ENCODE results near the gene GRB10.

Gene GRB10

GRCh38 chr7:50682079-50682478 is 100.6 kb downstream of the GRB10 start:
- no peak for ATAC-seq (replicated peaks; ENCODE audit: extremely low read depth, poor library complexity, severe bottlenecking)
- Mint-ChIP-seq H3K36me3 (ENCODE audit: insufficient read depth) (no peaks in the 10 kb centered on the region), H3K4me3 (no peak overlapping the region), H3K9me3 (no peaks in the 10 kb centered on the region), H3K27me3 (peaks cover 45% of the 10 kb centered on the region), H3K27ac (ENCODE audit: low read depth) (no peak overlapping the region), H3K4me1 (peaks cover 6% of the 10 kb centered on the region)
- no peak for DNase-seq (ENCODE audit: low spot score in 2 of 2)

DNA sequence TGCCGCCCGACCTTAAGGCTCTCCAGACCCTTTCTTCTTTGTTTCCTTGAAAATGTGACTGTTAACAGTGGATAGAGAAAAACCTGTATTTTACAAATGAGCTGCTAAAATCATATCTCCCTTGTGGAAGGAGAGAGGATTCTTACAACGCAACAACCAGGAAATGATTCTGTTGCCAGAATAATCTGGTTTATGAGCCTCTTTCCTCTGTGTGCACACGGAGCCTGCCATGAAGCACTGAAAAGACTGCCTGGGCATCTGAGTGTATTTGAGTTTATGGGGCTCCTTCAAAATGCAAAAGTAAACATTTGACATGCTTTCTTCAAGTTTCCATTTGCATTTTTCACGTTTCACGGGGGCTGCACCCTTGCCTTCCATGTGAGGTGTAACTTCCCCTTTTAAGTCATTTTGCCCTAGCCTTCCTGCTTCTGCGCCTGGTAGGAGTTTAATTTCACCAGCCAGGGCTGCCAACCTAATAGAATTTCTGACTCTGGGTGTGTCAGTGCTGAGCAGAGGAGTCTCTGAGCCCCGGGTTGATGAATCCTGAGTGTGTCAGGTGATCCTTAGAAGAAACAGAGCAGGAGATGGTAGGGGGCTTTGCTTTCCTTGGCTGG is 101.2 kb downstream of the GRB10 start:
- no peaks in the 10 kb centered on the region for H3K36me3 Mint-ChIP-seq (ENCODE audit: insufficient read depth)
- no peaks in the 10 kb centered on the region for H3K9me3 Mint-ChIP-seq
- H3K4me1 Mint-ChIP-seq: peaks cover 6% of the 10 kb centered on the region
- no peak for DNase-seq (ENCODE audit: low spot score in 2 of 2)
- no peak overlapping the region for H3K4me3 Mint-ChIP-seq
- no peak overlapping the region for H3K27ac Mint-ChIP-seq (ENCODE audit: low read depth)
- ATAC-seq (replicated peaks; ENCODE audit: extremely low read depth, poor library complexity, severe bottlenecking): no peak
- H3K27me3 Mint-ChIP-seq: peaks cover 44% of the 10 kb centered on the region

GRCh38 chr7:50679218-50680007 is 103.3 kb downstream of the GRB10 start:
- Mint-ChIP-seq H3K9me3 (no peaks in the 10 kb centered on the region), H3K27me3 (peaks cover 26% of the 10 kb centered on the region), H3K36me3 (ENCODE audit: insufficient read depth) (no peaks in the 10 kb centered on the region), H3K4me3 (no peak overlapping the region), H3K4me1 (peaks cover 6% of the 10 kb centered on the region), H3K27ac (ENCODE audit: low read depth) (no peak overlapping the region)
- no peak for DNase-seq (ENCODE audit: low spot score in 2 of 2)
- peak; percentile 68 for ATAC-seq (replicated peaks; ENCODE audit: extremely low read depth, poor library complexity, severe bottlenecking)

DNA sequence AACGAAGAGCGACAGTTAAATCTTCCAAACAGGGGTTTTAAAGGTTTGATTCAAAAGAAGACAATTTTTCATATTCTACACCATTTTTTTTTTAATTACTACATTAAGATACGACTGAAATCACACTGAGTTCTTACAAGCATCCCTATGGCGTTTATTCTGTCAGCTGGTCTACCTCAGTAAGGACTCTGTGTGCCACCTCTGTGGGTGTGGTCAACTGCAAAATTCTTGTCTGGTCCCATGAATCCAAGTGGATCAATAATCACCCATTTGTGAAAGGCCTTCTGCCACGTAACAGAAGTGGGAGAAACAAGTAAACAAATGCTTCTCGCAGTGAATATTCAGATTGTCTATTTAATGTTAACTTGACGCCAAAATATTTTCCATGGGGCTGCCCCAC is 104.1 kb downstream of the GRB10 start:
- DNase-seq (ENCODE audit: low spot score in 2 of 2): no peak

DNA sequence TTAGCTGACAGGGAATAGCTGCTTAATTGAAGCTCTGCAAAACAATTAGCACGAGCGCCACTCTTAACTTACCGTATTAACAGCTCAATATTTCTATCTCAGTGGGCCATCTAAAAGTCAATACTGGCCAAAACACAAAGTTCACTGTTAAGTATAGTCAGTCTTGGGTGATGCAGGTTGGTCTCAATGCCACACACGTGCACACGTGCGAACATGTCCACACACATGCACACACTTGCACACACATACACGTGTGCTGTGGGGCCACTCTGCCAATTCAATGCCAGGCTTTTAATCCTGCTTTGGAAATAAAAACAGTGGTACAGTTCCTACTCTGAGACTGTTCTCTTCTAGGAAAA is 105.1 kb downstream of the GRB10 start:
- H3K27me3 Mint-ChIP-seq: peaks cover 26% of the 10 kb centered on the region
- H3K9me3 Mint-ChIP-seq: no peaks in the 10 kb centered on the region
- H3K4me3 Mint-ChIP-seq: no peak overlapping the region
- no peak for DNase-seq (ENCODE audit: low spot score in 2 of 2)
- no peak for ATAC-seq (replicated peaks; ENCODE audit: extremely low read depth, poor library complexity, severe bottlenecking)
- H3K36me3 Mint-ChIP-seq (ENCODE audit: insufficient read depth): no peaks in the 10 kb centered on the region
- peaks cover 6% of the 10 kb centered on the region for H3K4me1 Mint-ChIP-seq
- no peak overlapping the region for H3K27ac Mint-ChIP-seq (ENCODE audit: low read depth)

More for the DNA sequence above, 104.1 kb downstream of the GRB10 start:
- no peak overlapping the region for H3K27ac Mint-ChIP-seq (ENCODE audit: low read depth)
- no peaks in the 10 kb centered on the region for H3K36me3 Mint-ChIP-seq (ENCODE audit: insufficient read depth)
- H3K4me3 Mint-ChIP-seq: no peak overlapping the region
- H3K9me3 Mint-ChIP-seq: no peaks in the 10 kb centered on the region
- H3K4me1 Mint-ChIP-seq: peaks cover 6% of the 10 kb centered on the region
- H3K27me3 Mint-ChIP-seq: peaks cover 26% of the 10 kb centered on the region
- no peak for ATAC-seq (replicated peaks; ENCODE audit: extremely low read depth, poor library complexity, severe bottlenecking)

DNA sequence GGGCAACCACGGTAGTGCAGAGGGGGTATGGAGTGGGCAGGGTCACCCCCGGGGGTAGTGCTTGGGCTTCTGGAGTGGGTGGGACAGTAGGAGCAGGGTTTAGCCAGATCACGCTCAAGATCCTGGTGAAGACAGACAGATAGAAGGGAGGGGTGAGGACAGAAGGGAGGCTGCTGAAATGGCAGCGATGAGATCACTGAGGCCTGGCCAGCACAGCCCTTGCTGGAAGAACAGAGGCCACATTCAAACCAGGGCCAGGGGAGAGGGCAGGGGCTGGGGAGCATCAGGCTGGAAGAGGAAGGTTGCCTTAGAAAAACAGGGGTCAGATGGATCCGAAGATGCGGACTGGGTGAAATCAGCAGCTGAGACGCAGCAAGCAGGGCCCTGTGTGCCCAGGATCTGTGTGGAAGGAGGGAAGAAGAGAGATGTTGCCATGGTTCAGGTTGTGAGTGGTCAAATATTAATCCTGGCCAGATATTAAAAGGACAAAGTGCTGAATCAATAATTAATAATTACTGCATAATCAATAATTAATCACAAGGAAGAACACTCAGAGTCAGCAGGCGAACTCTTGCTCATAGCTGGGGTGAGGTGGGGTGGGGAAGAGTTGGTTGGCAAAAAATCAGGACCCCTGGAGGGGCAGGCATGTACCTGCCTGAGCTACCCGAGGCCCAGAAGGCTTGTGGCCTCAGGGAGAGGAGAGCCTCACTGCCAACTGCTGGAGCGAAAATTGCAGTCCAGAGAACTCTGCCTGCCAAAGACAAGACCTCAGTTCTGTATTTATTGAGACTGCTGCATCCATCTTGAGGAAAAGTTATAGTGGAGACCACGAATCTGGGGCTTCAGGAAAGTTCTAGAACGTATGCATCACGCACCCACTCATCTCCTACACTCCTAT is 105.7 kb downstream of the GRB10 start:
- H3K27ac Mint-ChIP-seq (ENCODE audit: low read depth): no peak overlapping the region
- H3K36me3 Mint-ChIP-seq (ENCODE audit: insufficient read depth): no peaks in the 10 kb centered on the region

DNA sequence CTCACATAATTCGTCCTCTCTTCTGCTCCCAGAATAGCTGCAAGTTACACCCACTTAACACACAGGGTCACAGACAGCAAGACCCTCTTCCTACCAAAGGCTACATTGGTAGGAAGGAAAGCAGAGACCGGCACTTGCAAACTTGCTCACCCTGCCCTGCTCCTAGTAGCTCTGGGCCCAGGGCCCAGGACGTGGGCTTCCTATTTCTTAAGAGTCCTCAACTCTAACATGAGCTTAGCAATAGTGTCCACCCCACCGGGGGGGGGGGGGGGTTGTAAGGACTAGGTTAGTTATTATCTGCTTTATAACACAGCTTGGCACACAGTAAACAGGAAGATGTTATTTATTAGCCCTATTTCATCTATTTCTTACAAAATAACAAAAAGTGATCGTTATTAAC is 106.6 kb downstream of the GRB10 start:
- Mint-ChIP-seq H3K4me1 (peaks cover 6% of the 10 kb centered on the region), H3K36me3 (ENCODE audit: insufficient read depth) (no peaks in the 10 kb centered on the region), H3K9me3 (no peaks in the 10 kb centered on the region), H3K27me3 (peaks cover 14% of the 10 kb centered on the region), H3K4me3 (no peak overlapping the region), H3K27ac (ENCODE audit: low read depth) (no peak overlapping the region)
- DNase-seq (ENCODE audit: low spot score in 2 of 2) (no peak), ATAC-seq (replicated peaks; ENCODE audit: extremely low read depth, poor library complexity, severe bottlenecking) (no peak)

More for the DNA sequence above, 105.7 kb downstream of the GRB10 start:
- H3K4me1 Mint-ChIP-seq: peaks cover 6% of the 10 kb centered on the region
- no peaks in the 10 kb centered on the region for H3K9me3 Mint-ChIP-seq
- ATAC-seq (replicated peaks; ENCODE audit: extremely low read depth, poor library complexity, severe bottlenecking): no peak
- no peak for DNase-seq (ENCODE audit: low spot score in 2 of 2)
- no peak overlapping the region for H3K4me3 Mint-ChIP-seq
- H3K27me3 Mint-ChIP-seq: peaks cover 23% of the 10 kb centered on the region

DNA sequence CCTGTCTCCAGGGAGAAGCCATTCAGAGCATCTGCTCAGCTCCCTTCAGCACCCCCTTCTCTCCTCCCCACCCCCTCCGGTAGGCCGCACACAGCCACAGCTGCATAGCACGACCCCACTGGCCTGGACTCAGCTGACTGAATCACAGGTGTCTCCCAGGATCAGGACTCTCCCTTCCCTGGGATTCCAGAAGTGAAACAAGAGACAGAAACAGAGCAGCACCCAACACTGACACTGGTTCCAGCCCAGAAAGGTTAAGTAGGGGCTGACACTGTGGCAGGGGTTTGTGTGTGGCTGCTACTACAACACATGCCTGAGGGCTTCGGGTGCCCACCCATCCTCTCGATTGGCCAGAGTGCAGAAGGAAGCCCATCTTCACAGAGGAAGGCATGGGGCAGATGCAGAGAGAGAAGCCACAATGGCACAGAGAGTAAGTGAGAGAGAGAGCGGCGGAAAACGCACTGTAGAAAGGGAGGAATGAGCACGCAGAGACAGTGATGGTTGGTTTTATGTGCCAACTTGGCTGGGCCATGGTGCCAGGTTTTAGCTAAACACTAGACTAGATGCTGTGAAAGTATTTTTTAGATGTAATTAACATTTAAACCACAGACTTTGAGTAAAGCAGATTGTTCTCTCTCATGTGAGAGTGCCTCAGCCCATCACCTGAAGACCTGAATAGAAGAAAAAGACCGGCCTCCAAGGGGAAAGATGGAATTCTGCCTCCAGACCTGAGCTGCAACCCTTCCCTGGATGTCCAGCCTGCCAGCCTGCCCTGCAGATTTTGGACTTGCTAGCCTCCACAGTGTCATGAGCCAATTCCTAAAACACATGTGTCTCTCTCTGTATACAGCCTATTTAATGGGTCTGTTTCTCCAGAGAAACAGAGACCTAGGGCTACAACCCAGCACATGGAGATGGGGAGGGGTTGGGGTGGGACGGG is 107.5 kb downstream of the GRB10 start:
- no peak for ATAC-seq (replicated peaks; ENCODE audit: extremely low read depth, poor library complexity, severe bottlenecking)
- no peaks in the 10 kb centered on the region for H3K9me3 Mint-ChIP-seq
- no peak for DNase-seq (ENCODE audit: low spot score in 2 of 2)
- no peaks in the 10 kb centered on the region for H3K36me3 Mint-ChIP-seq (ENCODE audit: insufficient read depth)
- no peak overlapping the region for H3K4me3 Mint-ChIP-seq
- H3K4me1 Mint-ChIP-seq: peaks cover 6% of the 10 kb centered on the region
- peaks cover 5% of the 10 kb centered on the region for H3K27me3 Mint-ChIP-seq
- H3K27ac Mint-ChIP-seq (ENCODE audit: low read depth): peak overlapping the region; percentile 26

DNA sequence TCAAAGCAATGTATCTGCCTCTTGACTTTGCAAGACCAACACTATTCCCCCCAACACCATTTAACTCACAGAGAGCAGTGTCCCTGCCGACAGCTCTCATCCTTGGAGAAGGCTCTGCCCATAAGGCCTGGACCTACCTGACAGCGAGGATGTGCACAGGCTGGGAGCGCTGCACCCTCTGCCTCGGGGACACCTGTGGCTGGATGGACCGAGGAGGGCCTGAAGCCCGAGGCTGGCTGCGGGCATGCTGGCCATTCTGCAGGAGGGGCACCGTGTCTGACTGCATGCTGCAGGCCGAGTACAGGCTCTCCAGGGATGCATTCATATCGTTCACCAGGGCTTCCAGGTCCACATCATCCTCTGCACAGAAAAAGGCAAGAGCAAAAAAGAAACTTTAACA is 108.4 kb downstream of the GRB10 start:
- H3K4me3 Mint-ChIP-seq: no peak overlapping the region
- no peak for DNase-seq (ENCODE audit: low spot score in 2 of 2)
- H3K9me3 Mint-ChIP-seq: no peaks in the 10 kb centered on the region
- H3K27ac Mint-ChIP-seq (ENCODE audit: low read depth): no peak overlapping the region
- H3K27me3 Mint-ChIP-seq: no peaks in the 10 kb centered on the region
- H3K4me1 Mint-ChIP-seq: peaks cover 4% of the 10 kb centered on the region
- no peaks in the 10 kb centered on the region for H3K36me3 Mint-ChIP-seq (ENCODE audit: insufficient read depth)
- no peak for ATAC-seq (replicated peaks; ENCODE audit: extremely low read depth, poor library complexity, severe bottlenecking)

- H3K27ac Mint-ChIP-seq (ENCODE audit: low read depth): no peak overlapping the region
- H3K36me3 Mint-ChIP-seq (ENCODE audit: insufficient read depth): no peaks in the 10 kb centered on the region
- no peaks in the 10 kb centered on the region for H3K9me3 Mint-ChIP-seq
- no peak overlapping the region for H3K4me3 Mint-ChIP-seq
- DNase-seq (ENCODE audit: low spot score in 2 of 2) (no peak), ATAC-seq (replicated peaks; ENCODE audit: extremely low read depth, poor library complexity, severe bottlenecking) (no peak)
- H3K4me1 Mint-ChIP-seq: no peaks in the 10 kb centered on the region
- H3K27me3 Mint-ChIP-seq: no peaks in the 10 kb centered on the region
These were observed 109.6 kb downstream of the GRB10 start for GRCh38 chr7:50673096-50673495.

- H3K36me3 Mint-ChIP-seq (ENCODE audit: insufficient read depth): no peaks in the 10 kb centered on the region
- H3K27me3 Mint-ChIP-seq: no peaks in the 10 kb centered on the region
- no peak for ATAC-seq (replicated peaks; ENCODE audit: extremely low read depth, poor library complexity, severe bottlenecking)
- no peak for DNase-seq (ENCODE audit: low spot score in 2 of 2)
- no peaks in the 10 kb centered on the region for H3K4me1 Mint-ChIP-seq
- no peak overlapping the region for H3K27ac Mint-ChIP-seq (ENCODE audit: low read depth)
- no peak overlapping the region for H3K4me3 Mint-ChIP-seq
- no peaks in the 10 kb centered on the region for H3K9me3 Mint-ChIP-seq
These were observed 110.7 kb downstream of the GRB10 start for GRCh38 chr7:50672045-50672444.

DNA sequence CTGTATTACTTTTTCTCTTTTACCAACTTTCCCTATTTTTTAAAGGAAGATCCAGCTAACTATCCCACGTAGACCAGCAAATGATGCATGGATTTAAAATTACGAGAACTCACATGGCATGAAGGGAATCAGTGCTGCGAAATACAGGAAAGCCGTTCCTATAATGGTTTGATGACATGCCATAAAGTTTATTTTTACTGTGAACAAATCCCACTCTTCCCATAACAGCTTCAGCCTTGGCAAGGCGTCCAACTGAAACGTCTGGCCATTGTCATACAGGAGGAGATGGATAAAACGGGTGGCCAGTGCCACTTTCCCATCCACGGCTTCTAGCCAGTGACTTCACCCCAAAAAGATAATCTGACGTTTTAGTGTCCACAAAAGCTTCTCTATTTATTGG is 111.3 kb downstream of the GRB10 start:
- H3K4me1 Mint-ChIP-seq: no peaks in the 10 kb centered on the region
- H3K27me3 Mint-ChIP-seq: no peaks in the 10 kb centered on the region
- H3K4me3 Mint-ChIP-seq: no peak overlapping the region
- no peaks in the 10 kb centered on the region for H3K36me3 Mint-ChIP-seq (ENCODE audit: insufficient read depth)
- DNase-seq (ENCODE audit: low spot score in 2 of 2) (no peak), ATAC-seq (replicated peaks; ENCODE audit: extremely low read depth, poor library complexity, severe bottlenecking) (no peak)
- no peaks in the 10 kb centered on the region for H3K9me3 Mint-ChIP-seq
- H3K27ac Mint-ChIP-seq (ENCODE audit: low read depth): no peak overlapping the region

Measured in central memory CD8-positive, alpha-beta T cell (primary cell).